Bronchial epithelial cell (primary cell): Measurements from ENCODE around the gene HOXB8. TPM values are rescaled to one million over a fixed set of nuclear protein-coding genes. Genes with fewer than 3 reads are reported as not detected.

ENCODE experiments used
- DNase-seq: peaks from one replicate; pipeline ENCODE4 v3.0.0-alpha.2; 2010; ENCODE audit warnings: low read depth
- FAIRE-seq: peaks from 2 replicates; lab custom pipeline; 2011; peaks lifted over from hg19 to GRCh38; lab: Jason Lieb, UNC
- H3K27me3 ChIP-seq: 2 replicates; pipeline ENCODE4 v1.5.1; 2011; ENCODE audit warnings: low read length; ENCODE audit not compliant: control insufficient read depth, insufficient read depth
- H3K36me3 ChIP-seq: 2 replicates; pipeline ENCODE4 v1.5.1; 2011; ENCODE audit warnings: low read length; ENCODE audit not compliant: control insufficient read depth, insufficient read depth
- H3K4me3 ChIP-seq: 2 replicates; pipeline ENCODE4 v1.5.1; 2011; ENCODE audit warnings: mild to moderate bottlenecking, low read depth, low read length, control low read depth
- total RNA-seq: library from RNA; depleted of rRNA; stranded (reverse); fragments of >200 nt; gene quantifications from 2 replicates; pipeline ENCODE4 v1.2.1, GENCODE V29; 2014
- TF ChIP-seq, protein P1 (sequence below): IDR thresholded peaks from 2 replicates; pipeline ENCODE4 v1.5.1; 2011; ENCODE audit warnings: mild to moderate bottlenecking, moderate library complexity, low read length, control low read depth, inconsistent platforms; ENCODE audit not compliant: insufficient read depth, severe bottlenecking

HOXB8 gene
- total RNA-seq, 1 donor from 2014 or later = not detected

DNA sequence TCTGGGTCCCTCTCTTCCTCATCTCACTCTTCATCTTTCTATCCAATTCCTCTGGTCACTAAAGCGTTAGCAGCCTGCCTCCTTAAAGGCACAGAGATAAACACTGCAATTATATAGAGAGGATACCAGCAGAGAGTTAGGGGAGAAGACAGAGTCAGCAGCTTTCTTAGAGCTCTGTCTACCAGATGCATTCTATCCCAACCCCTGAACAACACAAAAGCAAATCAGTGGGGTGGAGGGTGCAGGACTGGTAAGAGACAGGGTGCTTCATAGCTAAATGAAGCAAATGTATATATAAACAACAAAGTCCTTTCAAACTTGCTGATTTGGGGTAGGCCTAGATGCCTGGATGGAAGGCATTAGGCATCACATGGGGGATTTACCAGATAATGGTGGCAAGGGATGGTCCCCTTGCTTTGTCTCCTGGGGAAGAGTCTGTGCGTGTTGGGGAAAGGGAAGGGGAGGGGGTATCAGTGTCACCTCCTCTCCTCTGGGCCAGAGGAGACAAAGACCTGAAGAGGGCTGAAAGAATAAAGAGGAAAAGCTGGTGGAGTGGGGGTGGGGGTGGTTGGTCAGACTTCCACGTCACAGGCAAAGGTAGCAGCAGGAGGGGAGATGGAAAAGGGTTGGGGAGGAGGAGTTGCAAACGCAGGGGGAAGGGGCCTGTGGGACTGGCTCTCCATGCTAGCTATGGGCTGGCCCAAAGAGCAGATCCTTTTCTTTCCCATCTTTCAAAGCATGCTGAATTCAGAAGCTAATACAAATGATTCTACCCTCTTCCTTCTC is 49.0 kb downstream of the HOXB8 start:
- TF ChIP-seq, protein P1, sequence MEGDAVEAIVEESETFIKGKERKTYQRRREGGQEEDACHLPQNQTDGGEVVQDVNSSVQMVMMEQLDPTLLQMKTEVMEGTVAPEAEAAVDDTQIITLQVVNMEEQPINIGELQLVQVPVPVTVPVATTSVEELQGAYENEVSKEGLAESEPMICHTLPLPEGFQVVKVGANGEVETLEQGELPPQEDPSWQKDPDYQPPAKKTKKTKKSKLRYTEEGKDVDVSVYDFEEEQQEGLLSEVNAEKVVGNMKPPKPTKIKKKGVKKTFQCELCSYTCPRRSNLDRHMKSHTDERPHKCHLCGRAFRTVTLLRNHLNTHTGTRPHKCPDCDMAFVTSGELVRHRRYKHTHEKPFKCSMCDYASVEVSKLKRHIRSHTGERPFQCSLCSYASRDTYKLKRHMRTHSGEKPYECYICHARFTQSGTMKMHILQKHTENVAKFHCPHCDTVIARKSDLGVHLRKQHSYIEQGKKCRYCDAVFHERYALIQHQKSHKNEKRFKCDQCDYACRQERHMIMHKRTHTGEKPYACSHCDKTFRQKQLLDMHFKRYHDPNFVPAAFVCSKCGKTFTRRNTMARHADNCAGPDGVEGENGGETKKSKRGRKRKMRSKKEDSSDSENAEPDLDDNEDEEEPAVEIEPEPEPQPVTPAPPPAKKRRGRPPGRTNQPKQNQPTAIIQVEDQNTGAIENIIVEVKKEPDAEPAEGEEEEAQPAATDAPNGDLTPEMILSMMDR = no peak
- peaks cover 83% of the 10 kb centered on the region for H3K27me3 ChIP-seq
- DNase-seq = no peak
- H3K36me3 ChIP-seq = no peaks in the 10 kb centered on the region
- no peak for FAIRE-seq
- no peak overlapping the region for H3K4me3 ChIP-seq

DNA sequence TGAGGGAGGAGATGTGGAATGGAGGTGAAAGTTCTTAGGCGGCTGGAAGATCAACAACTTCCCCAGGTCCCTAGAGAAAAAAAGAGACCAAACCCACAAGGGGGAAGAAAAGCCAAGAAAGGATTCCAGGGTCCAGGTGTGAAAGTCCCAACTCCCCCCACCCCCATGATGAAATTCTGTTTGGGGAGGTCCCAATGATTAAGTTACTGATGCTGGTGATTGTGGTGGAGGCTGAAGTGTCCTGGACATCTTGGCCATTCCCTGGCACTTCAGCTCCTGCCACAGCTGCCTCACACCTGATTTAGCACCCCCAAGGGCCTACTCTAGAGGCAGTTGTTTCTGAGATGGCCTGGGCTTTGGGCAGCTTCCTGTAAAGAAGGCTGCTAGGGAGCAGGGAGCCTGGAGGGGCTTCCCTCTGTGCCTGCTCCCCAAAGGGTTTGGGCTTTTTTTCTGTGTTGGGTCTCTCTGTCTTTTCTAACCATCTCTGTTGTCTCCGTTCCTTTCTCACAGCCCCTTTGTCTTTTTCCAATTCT is 50.0 kb downstream of the HOXB8 start:
- no peak for FAIRE-seq
- DNase-seq = no peak
- Histone ChIP-seq H3K27me3 (peaks cover 82% of the 10 kb centered on the region), H3K36me3 (no peaks in the 10 kb centered on the region), H3K4me3 (no peak overlapping the region)
- TF ChIP-seq, protein P1 = no peak

DNA sequence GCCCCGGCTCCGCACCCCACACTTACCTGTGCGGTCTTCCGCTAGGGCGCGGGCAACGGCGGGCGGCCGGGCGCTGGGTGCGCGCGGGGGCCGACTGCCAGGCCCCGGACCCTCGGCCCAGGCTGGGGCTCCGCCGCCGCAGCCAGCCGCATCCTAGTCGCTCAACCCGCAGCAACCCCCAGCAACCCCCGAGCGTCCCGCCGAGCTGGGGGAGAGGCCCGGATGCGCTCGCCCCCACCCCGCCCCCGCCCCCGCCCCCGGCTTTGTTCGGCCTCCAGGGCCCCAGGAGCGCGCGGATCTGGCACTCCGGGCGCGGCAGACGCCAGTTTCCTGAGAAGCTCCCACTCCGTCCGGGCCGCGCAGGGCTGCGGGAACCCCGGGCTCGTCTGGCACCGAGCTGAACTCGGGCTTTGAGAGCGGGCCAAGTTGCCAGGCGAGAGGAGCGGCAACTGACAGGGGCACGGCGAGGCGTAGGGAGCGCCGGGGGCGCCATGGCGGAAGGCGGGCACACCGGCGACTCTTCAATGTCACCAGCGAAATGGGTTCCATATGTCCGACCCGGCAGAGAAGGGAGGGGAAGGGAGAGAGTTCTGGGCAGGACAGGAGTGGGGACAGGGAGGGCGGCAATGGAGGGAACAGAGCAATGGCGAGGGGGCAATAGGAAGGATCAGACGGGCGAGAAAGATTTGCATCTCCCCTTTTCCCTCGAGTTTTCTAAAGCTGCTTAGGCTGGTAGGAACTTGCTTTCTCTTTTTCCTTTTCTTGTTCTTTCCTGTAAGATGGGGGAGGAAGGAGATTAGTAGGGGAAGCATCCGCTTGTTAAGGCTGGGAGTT is 50.7 kb downstream of the HOXB8 start:
- Histone ChIP-seq H3K4me3 (no peak overlapping the region), H3K27me3 (peaks cover 82% of the 10 kb centered on the region), H3K36me3 (no peaks in the 10 kb centered on the region)
- DNase-seq (no peak), FAIRE-seq (no peak)
- TF ChIP-seq, protein P1 = no peak

DNA sequence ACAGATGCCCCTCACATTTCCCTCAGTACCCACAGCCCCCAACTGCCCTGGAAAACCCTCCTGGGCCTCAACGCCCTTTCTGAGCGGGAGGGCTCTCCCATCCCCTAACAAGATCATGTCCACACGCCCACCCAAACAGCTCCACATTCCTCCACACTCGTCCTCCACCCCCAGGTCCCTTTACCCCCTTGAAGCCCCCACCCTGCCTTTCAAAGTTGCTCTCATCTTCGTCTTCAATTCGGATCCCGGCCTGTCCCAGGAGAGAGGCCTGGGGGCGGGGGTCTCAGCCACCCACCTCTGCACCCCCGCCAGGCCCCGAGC is 51.3 kb downstream of the HOXB8 start:
- TF ChIP-seq, protein P1 = no peak
- H3K4me3 ChIP-seq = no peak overlapping the region
- FAIRE-seq (no peak), DNase-seq (no peak)
- H3K27me3 ChIP-seq = peaks cover 84% of the 10 kb centered on the region
- no peaks in the 10 kb centered on the region for H3K36me3 ChIP-seq

DNA sequence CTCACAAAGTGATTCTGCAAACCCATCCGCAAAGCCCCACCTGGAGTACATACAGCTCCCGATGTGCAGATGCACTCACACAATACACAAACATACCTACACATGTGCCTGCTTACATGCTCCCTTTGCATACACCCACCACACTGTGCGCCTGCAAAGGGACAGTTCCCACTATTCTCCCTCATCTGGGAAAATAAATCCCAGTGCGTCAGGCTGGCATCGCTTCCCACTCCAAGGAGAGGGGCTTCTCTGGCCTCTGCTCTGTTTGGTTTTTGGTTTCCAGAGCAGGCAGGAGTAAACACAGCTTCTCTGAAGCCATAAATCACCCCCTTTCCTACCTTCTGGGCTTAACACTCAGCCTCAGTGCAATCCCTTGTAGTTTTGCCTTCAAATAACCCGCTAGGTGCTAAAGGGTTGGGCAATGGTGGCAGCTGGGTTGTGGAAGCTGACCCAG is 51.7 kb downstream of the HOXB8 start:
- H3K4me3 ChIP-seq = no peak overlapping the region
- FAIRE-seq (no peak), DNase-seq (no peak)
- TF ChIP-seq, protein P1 = no peak
- H3K27me3 ChIP-seq = peaks cover 84% of the 10 kb centered on the region
- H3K36me3 ChIP-seq = no peaks in the 10 kb centered on the region
